Suprapubic skin (tissue), 4 donors: ENCODE measurements around the gene GPR135. TPM values are rescaled to one million over a fixed set of nuclear protein-coding genes. Genes with fewer than 3 reads are reported as not detected.

ENCODE experiments used
- DNase-seq, 2 donors: peaks; one replicate each; pipeline ENCODE4 v3.0.0-alpha.2; 2019; ENCODE audit warnings: low spot score in 2 of 2
- H3K27ac ChIP-seq: fragments of 200-600 bp; sonication (generic); one replicate; pipeline ENCODE4 v1.5.1; 2019
- H3K27me3 ChIP-seq: fragments of 200-600 bp; sonication (generic); one replicate; pipeline ENCODE4 v1.5.1; 2019
- H3K36me3 ChIP-seq: fragments of 200-600 bp; sonication (generic); one replicate; pipeline ENCODE4 v1.5.1; 2019
- H3K4me1 ChIP-seq: fragments of 200-600 bp; sonication (generic); one replicate; pipeline ENCODE4 v1.5.1; 2019
- H3K4me3 ChIP-seq: fragments of 200-600 bp; sonication (generic); one replicate; pipeline ENCODE4 v1.5.1; 2019; ENCODE audit warnings: mild to moderate bottlenecking
- H3K9me3 ChIP-seq: fragments of 200-600 bp; sonication (generic); one replicate; pipeline ENCODE4 v1.5.1; 2019
- EP300 ChIP-seq: sonication (generic); formaldehyde crosslinking; IDR thresholded peaks from one replicate; pipeline ENCODE4 v1.6.1; 2017; ENCODE audit warnings: antibody characterized with exemption
- POLR2A ChIP-seq, 2 donors: fragments of 450-650 bp; IDR thresholded peaks; one replicate each; pipeline ENCODE4 v1.6.1; 2017; ENCODE audit warnings: antibody characterized with exemption in 2 of 2, mild to moderate bottlenecking in 2 of 2, moderate library complexity in 2 of 2
- POLR2AphosphoS5 ChIP-seq, 3 donors: sonication (generic); formaldehyde crosslinking; IDR thresholded peaks; one replicate each; pipeline ENCODE4 v1.6.1; 2017; ENCODE audit warnings: antibody characterized with exemption in 3 of 3
- WGBS: methylation state at CpG from one replicate; pipeline ENCODE4 v1.1.5; 2018; 5-methylcytosine and 5-hydroxymethylcytosine counted together
- total RNA-seq, 4 donors: library from RNA; depleted of rRNA; stranded (reverse); fragments of >200 nt; gene quantifications; one replicate each; pipeline ENCODE4 v1.1.0, GENCODE V29; 2016
- TF ChIP-seq, protein P1 (sequence below), 2 donors: fragments of 200-600 bp in 1 of 2; fragments of 450-650 bp in 1 of 2; sonication (generic) in 1 of 2; IDR thresholded peaks; one replicate each; pipeline ENCODE4 v1.5.1; 2016 to 2019; ENCODE audit warnings: antibody characterized with exemption in 2 of 2, mild to moderate bottlenecking in 1 of 2, moderate library complexity in 1 of 2

The GPR135 gene
- total RNA-seq, 4 donors from 2014 or later = 1.3 to 5.9 (median 2.4) TPM

DNA sequence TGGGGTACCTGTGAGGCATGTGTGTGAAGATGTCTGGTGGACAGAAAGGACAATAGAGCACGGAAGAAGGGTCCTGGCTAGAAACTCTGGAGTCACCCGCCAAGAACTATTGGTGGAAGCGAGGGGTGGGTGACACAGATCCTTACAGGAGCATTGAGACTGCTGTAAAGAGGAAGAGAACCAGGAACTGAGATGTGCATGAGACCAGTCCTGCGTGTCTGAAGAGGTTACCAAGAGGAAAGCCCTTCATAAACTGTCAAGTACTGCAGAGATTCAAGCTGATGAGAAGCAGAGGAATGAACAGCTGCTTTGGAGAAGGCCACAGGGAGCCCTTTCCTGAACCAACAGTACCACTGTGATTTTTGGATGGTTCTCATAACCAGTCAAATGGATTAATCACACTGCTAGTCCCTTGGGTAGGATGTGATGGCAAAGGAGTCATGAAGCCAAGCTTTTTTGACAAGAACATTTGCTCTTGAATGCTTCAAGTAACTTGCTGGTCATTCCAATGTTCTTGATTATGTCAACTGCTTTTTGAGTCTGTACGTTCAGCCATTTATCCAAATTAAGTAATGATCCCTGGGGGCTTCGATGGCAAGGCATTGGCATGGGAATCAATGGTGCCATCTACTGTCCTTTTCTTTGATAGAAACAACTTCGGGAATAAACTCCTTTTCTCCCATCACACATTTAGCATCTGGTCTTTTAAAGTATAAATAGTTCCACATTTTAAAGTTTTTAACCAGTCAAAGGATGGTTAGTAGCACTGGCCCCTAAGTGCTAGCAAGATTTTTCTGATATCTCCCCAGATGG is 42.9 kb downstream of the GPR135 start:
- WGBS = 70% methylated on average over 7 of the region's 7 CpGs
- no peak for DNase-seq
- Histone ChIP-seq H3K36me3 (no peaks in the 10 kb centered on the region), H3K27me3 (no peaks in the 10 kb centered on the region), H3K4me1 (no peaks in the 10 kb centered on the region), H3K4me3 (no peak overlapping the region), H3K9me3 (no peaks in the 10 kb centered on the region), H3K27ac (no peak overlapping the region)
- TF ChIP-seq, protein P1, sequence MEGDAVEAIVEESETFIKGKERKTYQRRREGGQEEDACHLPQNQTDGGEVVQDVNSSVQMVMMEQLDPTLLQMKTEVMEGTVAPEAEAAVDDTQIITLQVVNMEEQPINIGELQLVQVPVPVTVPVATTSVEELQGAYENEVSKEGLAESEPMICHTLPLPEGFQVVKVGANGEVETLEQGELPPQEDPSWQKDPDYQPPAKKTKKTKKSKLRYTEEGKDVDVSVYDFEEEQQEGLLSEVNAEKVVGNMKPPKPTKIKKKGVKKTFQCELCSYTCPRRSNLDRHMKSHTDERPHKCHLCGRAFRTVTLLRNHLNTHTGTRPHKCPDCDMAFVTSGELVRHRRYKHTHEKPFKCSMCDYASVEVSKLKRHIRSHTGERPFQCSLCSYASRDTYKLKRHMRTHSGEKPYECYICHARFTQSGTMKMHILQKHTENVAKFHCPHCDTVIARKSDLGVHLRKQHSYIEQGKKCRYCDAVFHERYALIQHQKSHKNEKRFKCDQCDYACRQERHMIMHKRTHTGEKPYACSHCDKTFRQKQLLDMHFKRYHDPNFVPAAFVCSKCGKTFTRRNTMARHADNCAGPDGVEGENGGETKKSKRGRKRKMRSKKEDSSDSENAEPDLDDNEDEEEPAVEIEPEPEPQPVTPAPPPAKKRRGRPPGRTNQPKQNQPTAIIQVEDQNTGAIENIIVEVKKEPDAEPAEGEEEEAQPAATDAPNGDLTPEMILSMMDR (IDR thresholded peaks at IDR 0.05) = no peak
- no peak for TF ChIP-seq POLR2A (IDR thresholded peaks at IDR 0.05)
- no peak for TF ChIP-seq EP300

DNA sequence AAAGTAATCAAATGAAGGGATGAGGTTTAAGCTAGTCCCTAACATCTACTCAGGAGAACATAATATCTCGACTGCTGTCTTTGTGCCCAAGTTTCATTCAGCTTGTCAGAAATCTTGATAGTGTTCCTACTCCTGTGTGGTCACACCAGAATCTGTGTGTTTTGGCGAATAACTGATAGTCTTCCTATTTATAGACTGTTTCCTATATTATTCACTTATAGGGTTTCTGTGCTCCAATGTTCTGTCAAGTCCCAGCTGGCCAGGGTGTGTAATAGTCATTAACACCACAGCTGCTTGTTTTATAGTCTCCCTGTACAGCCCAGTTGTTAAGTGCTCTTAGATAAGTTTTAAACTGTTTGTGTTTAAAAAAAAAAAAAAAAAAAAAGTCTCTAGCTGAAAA is 45.9 kb downstream of the GPR135 start:
- DNase-seq = no peak
- Histone ChIP-seq H3K4me3 (no peak overlapping the region), H3K27ac (no peak overlapping the region), H3K4me1 (no peaks in the 10 kb centered on the region), H3K9me3 (no peaks in the 10 kb centered on the region), H3K36me3 (no peaks in the 10 kb centered on the region), H3K27me3 (no peaks in the 10 kb centered on the region)
- TF ChIP-seq, protein P1 (IDR thresholded peaks at IDR 0.05) = no peak
- no peak for TF ChIP-seq EP300
- TF ChIP-seq POLR2AphosphoS5 (IDR thresholded peaks at IDR 0.05) = no peak
- TF ChIP-seq POLR2A (IDR thresholded peaks at IDR 0.05) = no peak
- WGBS = 55% methylated on average over 2 of the region's 2 CpGs

DNA sequence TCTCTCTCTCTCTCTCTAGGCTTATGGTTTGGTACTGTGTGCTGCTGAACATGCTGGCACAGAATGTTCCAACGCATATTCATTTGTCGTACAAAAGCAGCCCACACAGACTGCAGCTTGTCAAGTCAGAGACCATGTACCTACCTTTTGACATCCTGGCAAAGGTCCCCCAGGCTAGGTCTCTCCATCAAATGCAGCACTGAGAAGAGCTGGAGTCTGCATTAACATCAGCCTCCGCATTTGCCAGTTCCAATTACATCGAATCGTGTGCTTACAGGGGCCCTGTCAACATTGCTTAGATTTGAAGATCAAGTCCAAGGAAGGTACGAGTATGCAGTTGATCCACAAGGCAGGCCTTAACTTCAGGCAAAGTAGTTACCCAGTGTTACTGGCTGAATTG is 47.9 kb downstream of the GPR135 start:
- H3K27ac ChIP-seq = no peak overlapping the region
- TF ChIP-seq EP300 = no peak
- TF ChIP-seq POLR2AphosphoS5 (IDR thresholded peaks at IDR 0.05) = no peak
- TF ChIP-seq, protein P1 (IDR thresholded peaks at IDR 0.05) = no peak
- TF ChIP-seq POLR2A (IDR thresholded peaks at IDR 0.05) = no peak

DNA sequence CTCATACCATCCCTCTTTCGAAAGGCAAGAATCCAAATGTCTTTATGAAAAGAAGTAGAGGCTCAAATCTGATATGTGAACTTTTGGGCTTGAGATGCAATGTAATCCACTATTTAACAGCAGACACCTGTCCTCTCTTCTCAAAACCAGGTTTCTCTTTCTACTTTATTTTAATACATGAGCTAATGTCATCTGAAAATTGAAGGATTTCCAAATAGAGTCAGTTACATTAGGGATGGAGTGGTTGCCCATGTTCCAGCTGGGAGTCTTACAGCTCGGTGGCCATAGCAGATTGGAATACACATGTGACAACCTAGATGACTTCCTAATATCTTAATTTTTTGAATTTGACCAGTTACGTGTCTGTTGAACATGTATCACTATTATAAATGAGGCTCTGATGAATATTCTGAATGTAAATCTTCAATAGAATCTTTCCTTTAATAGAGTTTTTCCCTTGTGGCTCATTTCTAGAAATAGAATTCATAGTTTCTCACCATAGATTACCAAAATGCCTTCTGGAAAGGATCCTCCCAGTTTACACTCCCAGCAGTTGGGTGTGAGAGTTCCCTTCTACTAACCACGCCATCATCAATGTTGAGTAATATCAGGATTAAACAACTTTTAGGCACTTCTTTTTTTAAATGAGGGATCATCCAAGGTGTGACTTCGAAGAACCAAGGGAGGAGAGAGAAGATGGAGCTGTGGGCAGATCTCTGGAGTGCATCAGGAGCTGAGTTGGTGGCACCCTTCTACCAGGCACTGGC is 49.2 kb downstream of the GPR135 start:
- Histone ChIP-seq H3K27ac (no peak overlapping the region), H3K4me3 (no peak overlapping the region), H3K9me3 (no peaks in the 10 kb centered on the region), H3K27me3 (no peaks in the 10 kb centered on the region), H3K36me3 (no peaks in the 10 kb centered on the region), H3K4me1 (no peaks in the 10 kb centered on the region)
- 84% methylated on average over 5 of the region's 5 CpGs for WGBS
- TF ChIP-seq, protein P1 (IDR thresholded peaks at IDR 0.05) = no peak
- TF ChIP-seq EP300 (no peak), POLR2A (IDR thresholded peaks at IDR 0.05) (no peak), POLR2AphosphoS5 (IDR thresholded peaks at IDR 0.05) (no peak)
- no peak for DNase-seq

More for the DNA sequence above, 47.9 kb downstream of the GPR135 start:
- Histone ChIP-seq H3K4me3 (no peak overlapping the region), H3K27me3 (no peaks in the 10 kb centered on the region), H3K4me1 (no peaks in the 10 kb centered on the region), H3K9me3 (no peaks in the 10 kb centered on the region), H3K36me3 (no peaks in the 10 kb centered on the region)
- 87% methylated on average over 4 of the region's 6 CpGs for WGBS
- DNase-seq = no peak

Other genes starting within 250 kb of the GPR135 start
- gene L3HYPDH, start 19.0 kb upstream of the GPR135 start, total RNA-seq = 10 to 100 TPM; 15.3 to 59.1 (median 23.3) TPM
- gene JKAMP, start 19.1 kb upstream of the GPR135 start, total RNA-seq = 10 to 100 TPM; 49.8 to 56.7 (median 53.5) TPM
- not detected for gene CCDC175, start 111.4 kb upstream of the GPR135 start, total RNA-seq